GM10248 (cell line): ENCODE data around the gene NELFB.

ENCODE experiments used
- CTCF ChIA-PET: fragments of 300-600 bp; sonication (Branson Sonifier 250); formaldehyde crosslinking; extraction: SDS; loops from one replicate; lab custom pipeline; 2021; ENCODE audit warnings: antibody characterized with exemption; lab: Yijun Ruan, JAX
- POLR2A ChIA-PET: fragments of 350-650 bp; sonication (Branson Sonifier 250); formaldehyde crosslinking; extraction: SDS; loops from one replicate; lab custom pipeline; 2020; ENCODE audit warnings: antibody characterized with exemption; lab: Yijun Ruan, JAX
- DNase-seq: peaks from one replicate; pipeline ENCODE4 v3.0.0; 2012; ENCODE audit errors: extremely low spot score
- TF ChIP-seq, protein P1 (sequence below): IDR thresholded peaks from 2 replicates; pipeline ENCODE4 v1.5.1; 2012; ENCODE audit warnings: mild to moderate bottlenecking, low read depth; ENCODE audit errors: extremely low read depth, missing control alignments, control extremely low read depth

NELFB gene

DNA sequence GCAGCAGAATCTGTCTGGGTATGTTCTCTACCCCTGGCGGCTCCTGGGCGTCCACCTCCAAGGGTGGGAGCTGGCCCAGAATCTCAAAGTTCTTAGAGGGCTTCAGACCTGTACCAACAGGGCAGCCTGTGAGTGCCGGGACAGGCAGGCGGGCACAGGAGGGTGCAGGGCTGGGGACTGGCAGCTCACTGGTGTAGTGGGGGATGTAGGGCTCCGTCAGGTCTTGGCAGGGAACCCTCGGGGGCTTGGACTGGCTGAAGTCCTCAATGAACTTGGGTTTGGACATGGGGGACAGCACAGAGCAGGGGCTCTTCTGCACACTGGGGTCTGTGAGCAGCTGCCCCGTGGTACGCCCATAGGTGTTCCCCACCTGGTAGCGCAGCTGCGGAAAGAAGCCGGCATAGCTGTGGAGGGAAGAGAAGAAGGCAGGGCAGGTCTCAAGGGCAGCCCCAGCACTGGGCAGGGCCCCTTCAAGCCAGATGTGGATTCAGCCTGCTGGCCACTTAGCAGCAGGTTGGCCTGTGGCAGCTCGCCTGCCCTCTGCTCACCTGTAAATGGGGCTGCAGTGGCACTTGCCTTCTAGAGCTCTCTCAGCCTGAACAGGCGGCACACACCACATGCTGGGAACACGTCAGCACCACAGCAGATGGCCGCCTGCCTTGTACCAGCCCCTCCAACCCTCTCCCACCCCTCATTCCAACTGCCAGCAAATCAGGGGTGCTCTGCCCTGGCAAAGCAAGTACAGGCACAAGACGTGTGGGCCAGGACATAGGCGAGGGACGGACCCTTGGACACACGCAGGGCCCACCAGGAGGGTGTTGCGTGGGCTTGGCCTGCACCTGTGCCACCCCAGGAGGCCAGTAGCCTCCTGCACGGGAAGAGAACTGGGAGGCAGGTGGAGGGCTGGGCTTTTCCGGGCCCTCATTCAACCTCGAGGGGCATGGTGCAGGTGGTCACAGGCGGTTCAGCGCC, 9.4 kb upstream of the NELFB start:
- TF ChIP-seq, protein P1, sequence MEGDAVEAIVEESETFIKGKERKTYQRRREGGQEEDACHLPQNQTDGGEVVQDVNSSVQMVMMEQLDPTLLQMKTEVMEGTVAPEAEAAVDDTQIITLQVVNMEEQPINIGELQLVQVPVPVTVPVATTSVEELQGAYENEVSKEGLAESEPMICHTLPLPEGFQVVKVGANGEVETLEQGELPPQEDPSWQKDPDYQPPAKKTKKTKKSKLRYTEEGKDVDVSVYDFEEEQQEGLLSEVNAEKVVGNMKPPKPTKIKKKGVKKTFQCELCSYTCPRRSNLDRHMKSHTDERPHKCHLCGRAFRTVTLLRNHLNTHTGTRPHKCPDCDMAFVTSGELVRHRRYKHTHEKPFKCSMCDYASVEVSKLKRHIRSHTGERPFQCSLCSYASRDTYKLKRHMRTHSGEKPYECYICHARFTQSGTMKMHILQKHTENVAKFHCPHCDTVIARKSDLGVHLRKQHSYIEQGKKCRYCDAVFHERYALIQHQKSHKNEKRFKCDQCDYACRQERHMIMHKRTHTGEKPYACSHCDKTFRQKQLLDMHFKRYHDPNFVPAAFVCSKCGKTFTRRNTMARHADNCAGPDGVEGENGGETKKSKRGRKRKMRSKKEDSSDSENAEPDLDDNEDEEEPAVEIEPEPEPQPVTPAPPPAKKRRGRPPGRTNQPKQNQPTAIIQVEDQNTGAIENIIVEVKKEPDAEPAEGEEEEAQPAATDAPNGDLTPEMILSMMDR, result no peak
- no peak for DNase-seq
- ChIA-PET CTCF (interaction anchor here (1.1 to 1.9 kb wide), 3 partner anchors 9 to 57 kb away, joined by 3 to 10 read pairs (median 5); partner anchors contain the start of genes ANAPC2 and SSNA1), POLR2A (interaction anchor here (0.7 to 6.8 kb wide), 4 partner anchors 8 to 311 kb away, joined by 3 to 124 read pairs (median 4); partner anchors contain the start of genes NELFB and STPG3)

DNA sequence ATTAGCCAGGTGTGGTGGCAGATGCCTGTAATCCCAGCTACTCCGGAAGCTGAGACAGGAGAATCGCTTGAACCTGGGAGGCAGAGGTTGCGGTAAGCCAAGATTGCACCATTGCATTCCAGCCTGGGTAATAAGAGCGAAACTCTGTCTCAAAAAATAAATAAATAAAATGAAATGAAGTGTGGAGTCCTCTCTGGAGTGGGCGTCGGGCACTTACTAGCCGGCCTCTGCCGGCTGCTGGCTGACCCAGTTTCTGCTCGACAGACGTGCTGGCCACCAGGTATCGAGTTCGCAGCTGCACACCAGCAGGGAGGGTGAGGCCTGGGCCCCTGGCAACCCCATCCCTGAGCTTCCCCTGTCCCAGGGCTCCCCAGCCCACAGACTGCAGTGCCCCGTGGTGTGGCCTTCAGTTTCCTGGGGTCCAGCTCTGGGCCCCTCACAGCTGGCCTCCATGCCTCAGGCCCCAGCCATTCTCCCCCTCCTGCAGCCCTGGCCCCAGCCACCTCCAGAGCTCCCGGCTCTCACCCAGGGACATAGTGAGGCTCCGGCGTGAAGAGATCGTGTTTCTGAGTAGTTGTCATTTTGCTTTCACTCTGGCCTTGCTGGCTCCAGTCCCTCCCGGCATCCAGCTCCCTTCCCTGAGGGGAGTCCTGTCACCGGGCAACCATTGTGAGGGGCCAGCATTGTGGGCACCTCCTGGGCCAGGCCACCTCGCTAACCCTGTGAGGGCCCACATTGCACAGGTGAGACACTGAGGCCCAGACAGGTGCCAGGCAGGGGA, 7.8 kb upstream of the NELFB start:
- POLR2A ChIA-PET, result interaction anchor here (1.5 to 1.6 kb wide), 2 partner anchors 55 to 161 kb away, joined by 3 to 7 read pairs; partner anchors contain the start of genes MAN1B1 and NRARP
- TF ChIP-seq, protein P1, result no peak
- no peak for DNase-seq
- CTCF ChIA-PET, result interaction anchor here (1.1 to 3.8 kb wide), 4 partner anchors 9 to 59 kb away, joined by 3 to 17 read pairs (median 6); partner anchors contain the start of genes ANAPC2 and SSNA1

DNA sequence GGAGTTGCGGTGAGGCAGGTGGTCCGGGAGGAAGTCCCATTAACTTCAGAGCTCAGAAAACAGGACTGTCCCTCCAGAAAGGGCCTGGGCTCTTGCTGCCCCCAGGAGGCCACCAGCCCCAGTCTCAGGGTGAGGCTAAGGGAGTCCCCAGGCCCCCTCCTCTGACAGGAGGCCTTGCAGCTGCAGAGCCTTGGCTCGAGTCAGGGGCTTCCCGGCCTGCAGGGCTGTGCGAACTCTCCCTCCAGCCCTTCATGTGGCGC, 7.3 kb upstream of the NELFB start:
- no peak for DNase-seq
- POLR2A ChIA-PET, result interaction anchor here (1.5 to 1.6 kb wide), 2 partner anchors 55 to 161 kb away, joined by 3 to 7 read pairs; partner anchors contain the start of genes MAN1B1 and NRARP
- TF ChIP-seq, protein P1, result no peak
- CTCF ChIA-PET, result interaction anchor here (1.9 to 3.8 kb wide), 2 partner anchors 11 to 14 kb away, joined by 6 to 17 read pairs; no protein-coding TSS in a partner anchor

DNA sequence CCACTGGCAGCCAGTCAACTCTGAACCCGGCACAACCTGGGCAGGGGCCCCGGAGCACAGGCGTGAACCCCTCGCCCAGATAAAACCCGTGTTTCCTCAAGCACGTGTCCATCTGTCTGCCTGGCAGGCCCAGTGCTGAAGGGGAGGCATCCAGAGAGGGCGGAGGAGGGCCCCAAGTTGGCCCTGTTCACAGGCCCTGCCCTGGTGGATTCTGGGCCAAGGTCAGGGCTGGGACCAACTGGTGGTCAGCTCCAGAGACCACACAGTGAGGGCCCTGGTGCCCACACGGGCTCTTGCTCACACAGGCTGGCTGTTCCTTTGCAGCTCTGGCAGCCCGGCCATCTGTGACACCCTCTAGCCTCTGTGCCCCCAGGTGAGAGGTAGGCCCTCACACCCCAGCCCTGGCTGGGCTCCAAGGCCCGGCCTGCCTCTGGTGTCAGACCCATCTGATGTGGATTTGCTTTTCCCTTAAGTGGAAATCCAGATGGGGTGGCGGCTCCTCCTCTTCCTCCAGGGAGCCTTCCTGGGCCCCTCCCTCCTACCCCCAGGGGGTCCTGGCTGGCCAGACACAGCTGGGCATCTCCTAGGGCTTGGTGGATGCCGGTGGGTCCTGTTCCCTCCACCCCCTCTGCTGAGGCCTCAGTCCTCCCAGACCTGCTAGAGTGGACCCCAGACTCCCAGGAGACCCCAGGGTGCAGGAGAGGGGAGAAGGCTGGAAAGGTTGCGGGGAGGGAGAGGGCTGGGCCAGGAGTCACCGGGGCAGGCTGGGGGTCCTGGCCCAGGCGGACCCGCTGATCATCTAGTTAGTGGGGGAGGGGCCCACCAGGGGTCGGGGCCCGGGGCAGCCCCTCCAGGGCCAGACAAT, 4.6 kb upstream of the NELFB start:
- POLR2A ChIA-PET, result interaction anchor here (0.5 to 7.2 kb wide), 3 partner anchors 8 to 550 kb away, joined by 4 to 124 read pairs (median 9); partner anchors contain the start of gene TUBB4B
- CTCF ChIA-PET, result interaction anchor here (3.8 kb wide), 1 partner anchor 14 kb away, joined by 17 read pairs; no protein-coding TSS in a partner anchor
- TF ChIP-seq, protein P1, result no peak
- no peak for DNase-seq

DNA sequence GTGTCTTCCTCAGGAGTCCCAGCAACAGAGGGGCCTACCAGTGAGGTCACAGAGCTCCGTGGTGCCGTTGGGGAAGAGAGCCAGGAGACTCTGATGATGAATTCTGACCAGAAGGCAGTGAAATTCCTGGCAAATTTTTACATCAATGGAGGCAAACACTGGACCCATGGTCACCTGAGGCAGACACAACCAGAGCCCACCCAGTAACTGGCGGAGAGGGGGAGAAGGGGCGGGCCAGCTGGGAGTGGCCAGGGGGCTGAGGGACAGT, 4.0 kb upstream of the NELFB start, which contains the start of gene STPG3:
STPG3 (plus strand) TSS at position 93 of the 268 bp plus-strand sequence; CDS start at position 94, 1 bp downstream.
- ChIA-PET CTCF (no interaction called here), POLR2A (interaction anchor here (7.2 kb wide), 1 partner anchor 8 kb away, joined by 124 read pairs; the partner anchor contains the start of gene TUBB4B)
- TF ChIP-seq, protein P1, result no peak
- DNase-seq, result no peak
